AG04450 (cell line): ENCODE results near the gene CFAP54. TPM values are rescaled to one million over a fixed set of nuclear protein-coding genes. Genes with fewer than 3 reads are reported as not detected.

ENCODE experiments used
- CTCF ChIA-PET: fragments of 300-600, 350-600 bp; formaldehyde crosslinking; extraction: SDS; loops from one replicate; lab custom pipeline; 2022; ENCODE audit warnings: antibody characterized with exemption, inconsistent platforms; lab: Charles Lee
- POLR2A ChIA-PET: fragments of 350-600 bp; formaldehyde crosslinking; extraction: SDS; loops from one replicate; lab custom pipeline; 2021; ENCODE audit warnings: antibody characterized with exemption, inconsistent platforms; lab: Yijun Ruan, JAX
- DNase-seq: peaks from one replicate; pipeline ENCODE4 v3.0.0-alpha.2; 2011; ENCODE audit warnings: low read depth, low spot score
- H3K27ac ChIP-seq: one replicate; pipeline ENCODE4 v1.5.1; 2012; ENCODE audit warnings: low read depth, low read length, control low read depth
- H3K27me3 ChIP-seq: one replicate; pipeline ENCODE4 v1.6.0; 2012; ENCODE audit warnings: low read length; ENCODE audit not compliant: control insufficient read depth, insufficient read depth
- H3K4me3 ChIP-seq: 2 replicates; pipeline ENCODE4 v1.5.1; 2011; ENCODE audit warnings: mild to moderate bottlenecking, low read depth, low read length, control low read depth
- H3K9me3 ChIP-seq: 2 replicates; pipeline ENCODE4 v1.5.1; 2012; ENCODE audit warnings: low read length; ENCODE audit not compliant: control insufficient read depth, insufficient read depth
- CTCF ChIP-seq: IDR thresholded peaks from 2 replicates; pipeline ENCODE4 v1.5.1; 2011; ENCODE audit warnings: low read depth, low read length, control low read depth, inconsistent platforms
- polyA plus RNA-seq: library from polyadenylated mRNA; depleted of rRNA; stranded (reverse); fragments of >200 nt; gene quantifications from 2 replicates; pipeline ENCODE4 v1.2.3, GENCODE V29; 2011

The CFAP54 gene
- polyA plus RNA-seq, 1 experiment, result 0.82 TPM

DNA sequence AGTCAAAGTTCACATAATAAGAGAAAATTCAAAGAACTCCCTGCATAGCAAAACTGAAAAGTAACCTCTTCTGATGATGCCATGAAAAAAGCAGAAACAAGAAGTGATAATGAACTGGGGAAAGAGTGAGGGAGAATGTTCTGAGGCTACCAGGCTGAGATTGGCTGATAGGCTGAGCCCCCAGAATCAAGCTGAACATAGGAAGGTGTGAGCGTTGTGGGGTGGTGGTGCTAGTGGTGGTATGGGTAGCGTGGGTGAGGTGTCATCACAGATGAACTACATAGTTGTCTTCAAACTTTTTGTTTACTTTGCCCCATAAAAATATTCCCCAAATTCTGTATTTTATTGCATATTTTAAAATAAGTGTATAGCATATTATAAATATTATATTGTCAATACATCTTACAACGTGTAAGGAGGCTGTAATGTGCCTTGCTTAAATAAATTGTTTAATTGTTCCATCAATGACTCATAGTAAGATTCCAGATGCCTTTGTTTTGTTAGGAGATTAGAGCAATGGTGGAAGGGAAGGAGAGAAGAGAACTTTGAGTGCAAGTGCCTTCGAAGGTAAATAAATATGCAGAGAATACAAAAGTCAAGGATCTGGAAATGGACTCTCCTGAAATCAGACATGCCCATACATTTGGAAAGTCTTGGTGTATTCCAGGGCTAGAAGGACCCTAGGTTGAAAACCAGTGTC, 15.8 kb upstream of the CFAP54 start:
- no peaks in the 10 kb centered on the region for H3K9me3 ChIP-seq
- no peaks in the 10 kb centered on the region for H3K27me3 ChIP-seq
- DNase-seq, result no peak
- ChIA-PET POLR2A (no interaction called here), CTCF (no interaction called here)
- no peak overlapping the region for H3K4me3 ChIP-seq
- no peak overlapping the region for H3K27ac ChIP-seq
- TF ChIP-seq CTCF, result no peak

DNA sequence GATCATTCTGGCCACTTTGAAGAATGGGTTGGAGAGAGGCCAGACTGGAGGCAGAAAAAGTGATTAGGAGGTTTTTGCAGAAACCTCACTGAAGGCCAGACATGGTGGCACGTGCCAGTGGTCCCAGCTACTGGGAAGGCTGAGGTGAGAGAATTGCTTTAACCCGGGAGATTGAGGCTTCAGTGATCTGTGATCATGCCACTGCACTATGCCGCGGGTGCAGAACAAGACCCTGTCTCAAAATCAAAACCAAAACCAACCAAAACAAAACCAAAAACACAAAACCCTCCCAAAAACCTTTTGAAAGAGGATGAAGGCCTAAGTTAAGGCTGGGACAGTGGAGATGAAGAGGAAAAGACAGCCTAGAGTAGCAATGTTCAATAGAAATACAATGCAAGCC, 15.2 kb upstream of the CFAP54 start:
- ChIA-PET CTCF (no interaction called here), POLR2A (no interaction called here)
- TF ChIP-seq CTCF, result no peak
- no peaks in the 10 kb centered on the region for H3K27me3 ChIP-seq
- H3K27ac ChIP-seq, result no peak overlapping the region
- no peaks in the 10 kb centered on the region for H3K9me3 ChIP-seq
- H3K4me3 ChIP-seq, result no peak overlapping the region
- DNase-seq, result no peak

DNA sequence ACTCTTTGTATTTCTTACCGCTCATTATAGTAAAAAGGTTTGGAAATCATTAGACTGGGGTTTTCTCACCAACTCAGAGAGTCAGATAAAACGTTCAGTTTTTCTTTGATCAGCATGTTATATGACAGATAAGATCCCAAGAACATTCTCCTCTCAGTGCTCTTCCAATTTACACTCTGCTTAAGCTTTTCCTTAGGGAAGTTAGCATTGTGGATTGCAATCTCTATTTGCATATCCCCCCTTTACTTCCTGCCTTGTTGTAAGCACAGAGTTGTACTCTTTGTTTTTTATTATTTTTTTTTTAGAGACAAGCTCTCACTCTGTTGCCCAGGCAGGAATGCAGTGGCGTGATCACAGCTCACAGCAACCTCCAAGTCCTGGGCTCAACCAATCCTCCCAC, 11.4 kb upstream of the CFAP54 start:
- no peak overlapping the region for H3K27ac ChIP-seq
- no peaks in the 10 kb centered on the region for H3K9me3 ChIP-seq
- CTCF ChIA-PET, result interaction anchor here (0.6 to 1.3 kb wide), 4 partner anchors 8 to 194 kb away, joined by 3 to 7 read pairs (median 3); partner anchors contain the start of gene CFAP54
- DNase-seq, result no peak
- POLR2A ChIA-PET, result no interaction called here
- TF ChIP-seq CTCF, result no peak
- no peak overlapping the region for H3K4me3 ChIP-seq
- no peaks in the 10 kb centered on the region for H3K27me3 ChIP-seq

GRCh38 chr12:96482086-96482485, 7.3 kb upstream of the CFAP54 start:
- H3K27ac ChIP-seq, result no peak overlapping the region
- no peak for TF ChIP-seq CTCF
- H3K4me3 ChIP-seq, result no peak overlapping the region
- H3K27me3 ChIP-seq, result no peaks in the 10 kb centered on the region
- H3K9me3 ChIP-seq, result no peaks in the 10 kb centered on the region; the same call in 1 of the 2 replicates
- POLR2A ChIA-PET, result no interaction called here
- CTCF ChIA-PET, result interaction anchor here (0.7 kb wide), 1 partner anchor 438 kb away, joined by 5 read pairs; no protein-coding TSS in a partner anchor
- DNase-seq, result no peak

- ChIA-PET POLR2A (interaction anchor here (0.6 kb wide), 1 partner anchor 50 kb away, joined by 4 read pairs; no protein-coding TSS in a partner anchor), CTCF (interaction anchor here (1.1 kb wide), 1 partner anchor 83 kb away, joined by 3 read pairs; the partner anchor contains the start of gene CDK17)
- no peak overlapping the region for H3K27ac ChIP-seq
- no peaks in the 10 kb centered on the region for H3K27me3 ChIP-seq
- TF ChIP-seq CTCF, result no peak
- H3K4me3 ChIP-seq, result no peak overlapping the region
- DNase-seq, result no peak
- no peaks in the 10 kb centered on the region; the same call in 1 of the 2 replicates for H3K9me3 ChIP-seq
Observed at GRCh38 chr12:96483116-96483515, 6.3 kb upstream of the CFAP54 start.
